Stimulated activated CD8-positive, alpha-beta memory T cell treated with anti-CD3 and anti-CD28 coated beads, Interleukin-12 subunit alpha, Interleukin-12 subunit beta, amount 100 ng/mL, for 24 hours (primary cell): ENCODE results near the gene RTP2.

ENCODE experiments used
- DNase-seq: peaks from one replicate; pipeline ENCODE4 v3.0.0-alpha.2; 2020; ENCODE audit errors: extremely low read depth

The RTP2 gene

GRCh38 chr3:187702507-187703033, at the start of gene RTP2:
Gene RTP2, minus strand, starts transcription at chr3:187702557. Its CDS starts 429 bp downstream, at chr3:187702128.
- no peak for DNase-seq

GRCh38 chr3:187750513-187751123, 48.3 kb upstream of the RTP2 start:
- DNase-seq = no peak

- no peak for DNase-seq
Measured at GRCh38 chr3:187750006-187750512, 47.7 kb upstream of the RTP2 start.

GRCh38 chr3:187748050-187748481, 45.7 kb upstream of the RTP2 start:
- DNase-seq = peak; percentile 80

- DNase-seq = no peak
Measured at GRCh38 chr3:187747506-187747905, 45.1 kb upstream of the RTP2 start.

- no peak for DNase-seq
Measured at GRCh38 chr3:187746442-187747281, 44.3 kb upstream of the RTP2 start.

GRCh38 chr3:187746059-187746441, 43.7 kb upstream of the RTP2 start:
- no peak for DNase-seq

GRCh38 chr3:187745201-187746058, 43.1 kb upstream of the RTP2 start, which contains the start of gene BCL6:
Gene BCL6, minus strand, starts transcription at chr3:187745468. Its CDS starts 11,775 bp downstream, at chr3:187733693.
- DNase-seq = no peak

GRCh38 chr3:187744169-187745151, 42.1 kb upstream of the RTP2 start:
- no peak for DNase-seq

GRCh38 chr3:187743195-187744141, 41.1 kb upstream of the RTP2 start:
- no peak for DNase-seq

GRCh38 chr3:187742351-187743171, 40.2 kb upstream of the RTP2 start:
- no peak for DNase-seq

GRCh38 chr3:187741403-187742350, 39.3 kb upstream of the RTP2 start:
- DNase-seq = no peak

GRCh38 chr3:187740421-187741399, 38.4 kb upstream of the RTP2 start:
- DNase-seq = no peak

- DNase-seq = no peak
Measured at GRCh38 chr3:187739561-187740332, 37.4 kb upstream of the RTP2 start.

GRCh38 chr3:187739094-187739560, 36.8 kb upstream of the RTP2 start:
- DNase-seq = no peak
